GM23338 (cell line): ENCODE measurements around the gene ASPG. TPM values are rescaled to one million over a fixed set of nuclear protein-coding genes. Genes with fewer than 3 reads are reported as not detected.

Experiments used
- ATAC-seq: fragments of 200-7000 bp; cut with Tn5 transposase; 3 replicates; pipeline ENCODE4 v1.9.1; 2020
- DNase-seq: peaks from one replicate; pipeline ENCODE4 v3.0.0-alpha.2; 2015; ENCODE audit warnings: low spot score
- H2AFZ ChIP-seq: fragments of 200-600 bp; sonication (generic); 2 replicates; pipeline ENCODE4 v1.8.0; 2016; ENCODE audit warnings: antibody characterized with exemption, mild to moderate bottlenecking, moderate library complexity
- H3F3A ChIP-seq: fragments of 200-600 bp; sonication (generic); replicated peaks from 2 replicates; pipeline ENCODE4 v1.8.0; 2017; ENCODE audit warnings: antibody characterized with exemption, mixed run types, low read depth
- H3K27ac ChIP-seq: fragments of 200-600 bp; sonication (generic); 2 replicates; pipeline ENCODE4 v1.6.1; 2016; ENCODE audit warnings: low read depth
- H3K27me3 ChIP-seq: fragments of 200-600 bp; sonication (generic); 2 replicates; pipeline ENCODE4 v1.8.0; 2016; ENCODE audit warnings: mild to moderate bottlenecking, mixed run types, moderate library complexity; ENCODE audit not compliant: insufficient read depth
- H3K36me3 ChIP-seq: fragments of 200-600 bp; sonication (generic); 2 replicates; pipeline ENCODE4 v1.8.0; 2016; ENCODE audit warnings: mild to moderate bottlenecking; ENCODE audit not compliant: insufficient read depth
- H3K4me1 ChIP-seq: fragments of 200-600 bp; sonication (generic); 2 replicates; pipeline ENCODE4 v1.8.0; 2016; ENCODE audit warnings: mild to moderate bottlenecking, moderate library complexity; ENCODE audit not compliant: insufficient read depth
- H3K4me2 ChIP-seq: fragments of 200-600 bp; sonication (generic); 2 replicates; pipeline ENCODE4 v1.7.1; 2017; ENCODE audit warnings: mixed run types
- H3K4me3 ChIP-seq: fragments of 200-600 bp; sonication (generic); 2 replicates; pipeline ENCODE4 v1.6.1; 2016; ENCODE audit warnings: mixed run types
- H3K79me2 ChIP-seq: fragments of 200-600 bp; sonication (generic); replicated peaks from 2 replicates; pipeline ENCODE4 v1.8.0; 2017; ENCODE audit warnings: mild to moderate bottlenecking; ENCODE audit not compliant: insufficient read depth
- H3K9me2 ChIP-seq: fragments of 200-600 bp; sonication (generic); 2 replicates; pipeline ENCODE4 v1.8.0; 2017; ENCODE audit not compliant: insufficient read depth
- H4K20me1 ChIP-seq: fragments of 200-600 bp; sonication (generic); replicated peaks from 2 replicates; pipeline ENCODE4 v1.8.0; 2017; ENCODE audit warnings: mild to moderate bottlenecking; ENCODE audit not compliant: insufficient read depth
- H3K27ac Mint-ChIP-seq: 2 replicates; pipeline ENCODE4 v1.8.0; 2020; ENCODE audit warnings: inconsistent platforms, mild to moderate bottlenecking, moderate library complexity, mixed read lengths
- H3K27me3 Mint-ChIP-seq: 3 replicates; pipeline ENCODE4 v1.8.0; 2022; ENCODE audit warnings: low read depth, mild to moderate bottlenecking, moderate library complexity, mixed read lengths, inconsistent platforms; ENCODE audit not compliant: insufficient read depth, poor library complexity
- H3K36me3 Mint-ChIP-seq: 3 replicates; pipeline ENCODE4 v1.8.0; 2021; ENCODE audit warnings: low read depth, mild to moderate bottlenecking, inconsistent platforms, moderate library complexity, mixed read lengths
- H3K4me1 Mint-ChIP-seq: 3 replicates; pipeline ENCODE4 v1.8.0; 2020; ENCODE audit warnings: mild to moderate bottlenecking, inconsistent platforms, mixed read lengths
- H3K4me3 Mint-ChIP-seq: 3 replicates; pipeline ENCODE4 v1.8.0; 2021; ENCODE audit warnings: moderate library complexity, mild to moderate bottlenecking, inconsistent platforms, mixed read lengths
- H3K9me3 Mint-ChIP-seq: 3 replicates; pipeline ENCODE4 v1.8.0; 2020; ENCODE audit warnings: moderate library complexity, mild to moderate bottlenecking, inconsistent platforms, mixed read lengths
- CREB1 ChIP-seq: fragments of 250-450 bp; sonication (Bioruptor Pico); IDR thresholded peaks from 2 replicates; pipeline ENCODE4 v1.5.0; 2020; ENCODE audit warnings: low read depth, mild to moderate bottlenecking, moderate library complexity
- NANOG ChIP-seq: IDR thresholded peaks from 2 replicates; pipeline ENCODE4 v1.6.1; 2016; ENCODE audit warnings: antibody characterized with exemption, borderline replicate concordance
- STAT1 ChIP-seq: IDR thresholded peaks from one replicate; pipeline ENCODE4 v1.6.1; 2016; ENCODE audit warnings: antibody characterized with exemption; ENCODE audit not compliant: unreplicated experiment
- ZNF114 ChIP-seq: fragments of 250-450 bp; sonication (Bioruptor Pico); IDR thresholded peaks from 2 replicates; pipeline ENCODE4 v1.5.0; 2020; ENCODE audit warnings: mild to moderate bottlenecking, moderate library complexity
- ZNF331 ChIP-seq: fragments of 250-450 bp; sonication (Bioruptor Pico); IDR thresholded peaks from 2 replicates; pipeline ENCODE4 v1.5.0; 2020; ENCODE audit warnings: low read depth, mild to moderate bottlenecking, moderate library complexity
- polyA plus RNA-seq: library from polyadenylated mRNA; unstranded; fragments of >200 nt; fragmentation: Nextera tagmentation; extraction: Ambion mirVana; gene quantifications from 2 replicates; pipeline ENCODE4 v1.2.1, GENCODE V29; 2016
- total RNA-seq: library from RNA; depleted of rRNA; stranded (reverse); fragments of >200 nt; shearing (Covaris generic); gene quantifications from 2 replicates; pipeline ENCODE4 v1.2.3, GENCODE V29; 2014
- TF ChIP-seq, protein P1 (sequence below): fragments of 250-450 bp; sonication (Bioruptor Pico); IDR thresholded peaks from 2 replicates; pipeline ENCODE4 v1.5.0; 2020; ENCODE audit warnings: mild to moderate bottlenecking, moderate library complexity
- TF ChIP-seq, protein P2 (sequence below), 2 experiments: fragments of 200-600 bp in 1 of 2; sonication (generic) in 1 of 2; conservative IDR thresholded peaks; 2 replicates each; pipeline versions ENCODE4 v1.5.1 to v1.6.1; 2016 to 2017; ENCODE audit warnings: antibody characterized with exemption in 2 of 2, low read depth in 2 of 2, mild to moderate bottlenecking in 2 of 2, moderate library complexity in 1 of 2

ASPG gene
- total and polyA plus RNA-seq, 2 experiments from 2014 or later, result 0.61 to 6.2 TPM

DNA sequence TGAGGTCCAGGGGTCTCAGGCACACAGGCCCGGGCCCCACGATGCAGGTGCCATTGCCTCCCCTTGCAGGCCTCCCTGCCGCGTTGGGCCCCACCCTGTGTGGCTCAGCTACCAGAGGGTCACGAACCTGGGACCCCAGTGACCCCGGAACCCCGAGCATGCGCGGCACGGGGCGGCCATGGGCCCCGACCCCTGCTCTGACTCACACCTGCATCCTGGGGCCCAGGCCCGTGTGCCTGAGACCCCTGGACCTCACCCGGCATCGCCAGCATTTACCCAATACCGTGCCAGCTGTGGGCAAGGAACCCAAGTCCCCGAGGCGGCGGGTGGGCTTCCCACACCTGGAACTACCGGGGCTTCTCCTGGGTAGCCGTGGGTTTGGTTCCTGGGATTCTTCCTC is 78.0 kb downstream of the ASPG start:
- no peak overlapping the region; the same call in 1 of the 2 replicates for H3K27ac Mint-ChIP-seq
- no peaks in the 10 kb centered on the region for H3F3A ChIP-seq
- H3K9me3 Mint-ChIP-seq, result no peaks in the 10 kb centered on the region
- ATAC-seq (no peak), DNase-seq (no peak)
- no peaks in the 10 kb centered on the region for H3K4me1 ChIP-seq
- peaks cover 3% of the 10 kb centered on the region for H3K27me3 Mint-ChIP-seq
- TF ChIP-seq, protein P1, sequence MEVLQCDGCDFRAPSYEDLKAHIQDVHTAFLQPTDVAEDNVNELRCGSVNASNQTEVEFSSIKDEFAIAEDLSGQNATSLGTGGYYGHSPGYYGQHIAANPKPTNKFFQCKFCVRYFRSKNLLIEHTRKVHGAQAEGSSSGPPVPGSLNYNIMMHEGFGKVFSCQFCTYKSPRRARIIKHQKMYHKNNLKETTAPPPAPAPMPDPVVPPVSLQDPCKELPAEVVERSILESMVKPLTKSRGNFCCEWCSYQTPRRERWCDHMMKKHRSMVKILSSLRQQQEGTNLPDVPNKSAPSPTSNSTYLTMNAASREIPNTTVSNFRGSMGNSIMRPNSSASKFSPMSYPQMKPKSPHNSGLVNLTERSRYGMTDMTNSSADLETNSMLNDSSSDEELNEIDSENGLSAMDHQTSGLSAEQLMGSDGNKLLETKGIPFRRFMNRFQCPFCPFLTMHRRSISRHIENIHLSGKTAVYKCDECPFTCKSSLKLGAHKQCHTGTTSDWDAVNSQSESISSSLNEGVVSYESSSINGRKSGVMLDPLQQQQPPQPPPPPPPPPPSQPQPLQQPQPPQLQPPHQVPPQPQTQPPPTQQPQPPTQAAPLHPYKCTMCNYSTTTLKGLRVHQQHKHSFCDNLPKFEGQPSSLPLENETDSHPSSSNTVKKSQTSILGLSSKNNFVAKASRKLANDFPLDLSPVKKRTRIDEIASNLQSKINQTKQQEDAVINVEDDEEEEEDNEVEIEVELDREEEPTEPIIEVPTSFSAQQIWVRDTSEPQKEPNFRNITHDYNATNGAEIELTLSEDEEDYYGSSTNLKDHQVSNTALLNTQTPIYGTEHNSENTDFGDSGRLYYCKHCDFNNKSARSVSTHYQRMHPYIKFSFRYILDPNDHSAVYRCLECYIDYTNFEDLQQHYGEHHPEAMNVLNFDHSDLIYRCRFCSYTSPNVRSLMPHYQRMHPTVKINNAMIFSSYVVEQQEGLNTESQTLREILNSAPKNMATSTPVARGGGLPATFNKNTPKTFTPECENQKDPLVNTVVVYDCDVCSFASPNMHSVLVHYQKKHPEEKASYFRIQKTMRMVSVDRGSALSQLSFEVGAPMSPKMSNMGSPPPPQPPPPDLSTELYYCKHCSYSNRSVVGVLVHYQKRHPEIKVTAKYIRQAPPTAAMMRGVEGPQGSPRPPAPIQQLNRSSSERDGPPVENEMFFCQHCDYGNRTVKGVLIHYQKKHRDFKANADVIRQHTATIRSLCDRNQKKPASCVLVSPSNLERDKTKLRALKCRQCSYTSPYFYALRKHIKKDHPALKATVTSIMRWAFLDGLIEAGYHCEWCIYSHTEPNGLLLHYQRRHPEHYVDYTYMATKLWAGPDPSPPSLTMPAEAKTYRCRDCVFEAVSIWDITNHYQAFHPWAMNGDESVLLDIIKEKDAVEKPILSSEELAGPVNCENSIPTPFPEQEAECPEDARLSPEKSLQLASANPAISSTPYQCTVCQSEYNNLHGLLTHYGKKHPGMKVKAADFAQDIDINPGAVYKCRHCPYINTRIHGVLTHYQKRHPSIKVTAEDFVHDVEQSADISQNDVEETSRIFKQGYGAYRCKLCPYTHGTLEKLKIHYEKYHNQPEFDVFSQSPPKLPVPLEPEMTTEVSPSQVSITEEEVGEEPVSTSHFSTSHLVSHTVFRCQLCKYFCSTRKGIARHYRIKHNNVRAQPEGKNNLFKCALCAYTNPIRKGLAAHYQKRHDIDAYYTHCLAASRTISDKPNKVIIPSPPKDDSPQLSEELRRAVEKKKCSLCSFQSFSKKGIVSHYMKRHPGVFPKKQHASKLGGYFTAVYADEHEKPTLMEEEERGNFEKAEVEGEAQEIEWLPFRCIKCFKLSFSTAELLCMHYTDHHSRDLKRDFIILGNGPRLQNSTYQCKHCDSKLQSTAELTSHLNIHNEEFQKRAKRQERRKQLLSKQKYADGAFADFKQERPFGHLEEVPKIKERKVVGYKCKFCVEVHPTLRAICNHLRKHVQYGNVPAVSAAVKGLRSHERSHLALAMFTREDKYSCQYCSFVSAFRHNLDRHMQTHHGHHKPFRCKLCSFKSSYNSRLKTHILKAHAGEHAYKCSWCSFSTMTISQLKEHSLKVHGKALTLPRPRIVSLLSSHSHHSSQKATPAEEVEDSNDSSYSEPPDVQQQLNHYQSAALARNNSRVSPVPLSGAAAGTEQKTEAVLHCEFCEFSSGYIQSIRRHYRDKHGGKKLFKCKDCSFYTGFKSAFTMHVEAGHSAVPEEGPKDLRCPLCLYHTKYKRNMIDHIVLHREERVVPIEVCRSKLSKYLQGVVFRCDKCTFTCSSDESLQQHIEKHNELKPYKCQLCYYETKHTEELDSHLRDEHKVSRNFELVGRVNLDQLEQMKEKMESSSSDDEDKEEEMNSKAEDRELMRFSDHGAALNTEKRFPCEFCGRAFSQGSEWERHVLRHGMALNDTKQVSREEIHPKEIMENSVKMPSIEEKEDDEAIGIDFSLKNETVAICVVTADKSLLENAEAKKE (CRISPR knock-in tag), result no peak
- TF ChIP-seq ZNF331, result no peak
- no peak for TF ChIP-seq ZNF114
- no peak for TF ChIP-seq NANOG
- TF ChIP-seq STAT1, result no peak
- no peak for TF ChIP-seq CREB1 (CRISPR knock-in tag)
- TF ChIP-seq, protein P2, sequence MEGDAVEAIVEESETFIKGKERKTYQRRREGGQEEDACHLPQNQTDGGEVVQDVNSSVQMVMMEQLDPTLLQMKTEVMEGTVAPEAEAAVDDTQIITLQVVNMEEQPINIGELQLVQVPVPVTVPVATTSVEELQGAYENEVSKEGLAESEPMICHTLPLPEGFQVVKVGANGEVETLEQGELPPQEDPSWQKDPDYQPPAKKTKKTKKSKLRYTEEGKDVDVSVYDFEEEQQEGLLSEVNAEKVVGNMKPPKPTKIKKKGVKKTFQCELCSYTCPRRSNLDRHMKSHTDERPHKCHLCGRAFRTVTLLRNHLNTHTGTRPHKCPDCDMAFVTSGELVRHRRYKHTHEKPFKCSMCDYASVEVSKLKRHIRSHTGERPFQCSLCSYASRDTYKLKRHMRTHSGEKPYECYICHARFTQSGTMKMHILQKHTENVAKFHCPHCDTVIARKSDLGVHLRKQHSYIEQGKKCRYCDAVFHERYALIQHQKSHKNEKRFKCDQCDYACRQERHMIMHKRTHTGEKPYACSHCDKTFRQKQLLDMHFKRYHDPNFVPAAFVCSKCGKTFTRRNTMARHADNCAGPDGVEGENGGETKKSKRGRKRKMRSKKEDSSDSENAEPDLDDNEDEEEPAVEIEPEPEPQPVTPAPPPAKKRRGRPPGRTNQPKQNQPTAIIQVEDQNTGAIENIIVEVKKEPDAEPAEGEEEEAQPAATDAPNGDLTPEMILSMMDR (conservative IDR thresholded peaks at IDR 0.05; ENCODE audit: low read depth in 2 of 2), result no peak
- no peaks in the 10 kb centered on the region for H3K27me3 ChIP-seq
- no peak overlapping the region for H3K4me3 ChIP-seq
- no peak overlapping the region for H3K4me2 ChIP-seq
- H3K36me3 ChIP-seq, result no peaks in the 10 kb centered on the region
- H2AFZ ChIP-seq, result no peak overlapping the region
- no peak overlapping the region for H3K27ac ChIP-seq
- H3K36me3 Mint-ChIP-seq, result no peaks in the 10 kb centered on the region
- H3K9me2 ChIP-seq, result no peaks in the 10 kb centered on the region
- no peaks in the 10 kb centered on the region; the same call in 1 of the 2 replicates for H4K20me1 ChIP-seq
- H3K4me3 Mint-ChIP-seq, result no peak overlapping the region
- H3K4me1 Mint-ChIP-seq, result no peaks in the 10 kb centered on the region
- peaks cover 10% of the 10 kb centered on the region; the same call in 1 of the 2 replicates for H3K79me2 ChIP-seq
